Measurements from ENCODE around the gene AURKAIP1.

DNA sequence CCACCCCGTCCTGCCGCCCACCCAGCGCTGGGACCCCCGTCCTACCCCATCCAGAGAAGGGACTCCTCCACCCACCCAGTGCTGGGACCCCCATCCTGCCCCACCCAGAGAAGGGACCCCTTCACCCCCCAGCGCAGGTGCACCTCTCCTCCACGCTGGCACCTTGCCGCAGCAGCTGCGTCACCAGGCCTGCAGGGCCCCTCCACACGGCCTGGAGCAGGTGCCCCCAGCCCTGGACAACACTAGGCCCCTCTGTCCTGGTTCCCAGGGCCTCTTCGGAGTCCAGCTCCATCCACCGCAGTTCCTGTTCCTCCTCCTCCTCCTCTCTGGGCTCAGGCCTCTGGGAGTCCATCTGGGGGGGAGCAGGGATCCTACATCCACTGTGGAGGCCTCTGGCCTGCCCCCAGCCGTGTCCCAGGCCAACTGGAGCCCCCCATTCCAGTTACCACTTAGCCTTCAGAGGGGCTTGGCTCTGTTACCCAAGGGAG is 45.7 kb upstream of the AURKAIP1 start:
- TF ChIP-seq POLR2AphosphoS5 (IDR thresholded peaks at IDR 0.05) = no peak
- TF ChIP-seq, protein P1, sequence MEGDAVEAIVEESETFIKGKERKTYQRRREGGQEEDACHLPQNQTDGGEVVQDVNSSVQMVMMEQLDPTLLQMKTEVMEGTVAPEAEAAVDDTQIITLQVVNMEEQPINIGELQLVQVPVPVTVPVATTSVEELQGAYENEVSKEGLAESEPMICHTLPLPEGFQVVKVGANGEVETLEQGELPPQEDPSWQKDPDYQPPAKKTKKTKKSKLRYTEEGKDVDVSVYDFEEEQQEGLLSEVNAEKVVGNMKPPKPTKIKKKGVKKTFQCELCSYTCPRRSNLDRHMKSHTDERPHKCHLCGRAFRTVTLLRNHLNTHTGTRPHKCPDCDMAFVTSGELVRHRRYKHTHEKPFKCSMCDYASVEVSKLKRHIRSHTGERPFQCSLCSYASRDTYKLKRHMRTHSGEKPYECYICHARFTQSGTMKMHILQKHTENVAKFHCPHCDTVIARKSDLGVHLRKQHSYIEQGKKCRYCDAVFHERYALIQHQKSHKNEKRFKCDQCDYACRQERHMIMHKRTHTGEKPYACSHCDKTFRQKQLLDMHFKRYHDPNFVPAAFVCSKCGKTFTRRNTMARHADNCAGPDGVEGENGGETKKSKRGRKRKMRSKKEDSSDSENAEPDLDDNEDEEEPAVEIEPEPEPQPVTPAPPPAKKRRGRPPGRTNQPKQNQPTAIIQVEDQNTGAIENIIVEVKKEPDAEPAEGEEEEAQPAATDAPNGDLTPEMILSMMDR (IDR thresholded peaks at IDR 0.05) = no peak
